HG02678 (cell line): ENCODE measurements around the gene PODXL.

Experiments
- ATAC-seq: cut with Tn5 transposase; IDR thresholded peaks from one replicate; pipeline ENCODE4 v1.9.1; 2021; ENCODE audit warnings: mild to moderate bottlenecking, moderate library complexity; ENCODE audit not compliant: unreplicated experiment

The PODXL gene

DNA sequence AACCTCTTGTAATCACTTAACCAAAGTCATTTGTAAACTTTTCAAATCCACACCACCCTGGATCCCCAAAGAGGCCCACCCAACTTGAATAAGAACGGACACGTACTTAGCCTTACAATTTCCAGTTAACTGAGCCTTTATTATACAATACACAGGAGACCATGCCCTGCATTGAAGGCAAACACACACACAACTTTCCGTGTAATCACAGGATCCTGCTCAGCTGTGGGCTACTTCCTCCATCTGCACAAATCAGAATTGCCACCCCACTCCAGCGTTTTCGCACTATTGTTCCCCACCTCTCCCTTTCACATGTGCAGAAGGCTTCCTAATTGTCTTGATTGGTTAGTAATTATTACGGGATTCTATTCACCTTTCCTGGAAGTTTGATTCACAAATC is 12.1 kb upstream of the PODXL start:
- no peak for ATAC-seq

DNA sequence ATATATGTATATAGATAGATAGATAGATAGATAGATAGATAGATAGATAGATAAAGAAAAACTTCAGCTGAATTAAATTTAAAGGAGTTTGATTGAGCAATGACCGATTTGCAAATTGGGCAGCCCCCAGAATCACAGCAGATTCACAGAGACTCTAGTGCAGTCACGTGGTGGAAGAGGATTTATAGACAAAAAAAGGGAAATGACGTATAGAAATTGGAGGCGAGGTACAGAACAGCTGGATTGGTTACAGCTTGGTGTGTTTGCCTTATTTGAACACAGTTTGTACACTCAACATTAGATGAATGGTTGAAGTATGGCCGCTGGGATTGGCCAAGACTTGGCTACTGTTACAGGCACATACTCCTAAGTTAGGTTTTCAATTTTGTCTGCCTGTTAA is 8.2 kb upstream of the PODXL start:
- no peak for ATAC-seq

DNA sequence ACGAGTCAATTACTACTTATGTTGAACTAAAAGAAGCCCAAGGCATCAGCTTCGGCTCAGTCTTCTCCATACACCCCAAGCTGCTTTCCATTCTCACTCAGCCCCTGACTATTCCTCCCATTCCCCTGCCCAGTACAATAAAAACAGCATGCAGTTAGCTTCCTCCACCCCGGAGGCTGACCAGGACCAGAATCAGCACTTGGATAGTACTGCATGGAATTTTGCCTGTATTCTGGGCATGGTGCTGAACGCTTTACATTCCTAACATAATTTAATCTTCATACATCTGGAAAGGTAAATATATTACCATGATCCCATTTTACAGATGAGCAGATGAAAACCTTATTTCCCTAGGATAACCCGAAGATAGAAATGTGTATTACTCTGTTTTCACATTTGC is 7.5 kb upstream of the PODXL start:
- no peak for ATAC-seq

DNA sequence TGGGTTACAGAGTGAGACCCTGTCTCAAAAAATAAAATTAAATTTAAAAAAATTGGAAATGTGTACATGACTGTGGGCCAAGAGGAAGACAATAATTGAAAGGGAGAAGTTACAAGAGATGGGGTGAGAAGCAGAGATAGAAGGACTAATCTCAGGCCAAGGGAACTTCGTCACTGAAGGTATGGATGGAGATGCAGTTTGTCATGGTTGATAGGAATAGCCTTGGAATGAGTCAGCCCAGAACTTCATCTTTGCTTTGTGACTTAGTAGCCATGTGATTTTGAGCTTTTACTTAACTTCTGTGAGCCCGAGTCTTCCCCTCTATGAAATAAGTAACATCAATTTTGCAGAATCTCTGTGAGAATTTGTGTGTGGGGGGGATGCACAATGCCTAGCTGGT is 6.5 kb upstream of the PODXL start:
- no peak for ATAC-seq

DNA sequence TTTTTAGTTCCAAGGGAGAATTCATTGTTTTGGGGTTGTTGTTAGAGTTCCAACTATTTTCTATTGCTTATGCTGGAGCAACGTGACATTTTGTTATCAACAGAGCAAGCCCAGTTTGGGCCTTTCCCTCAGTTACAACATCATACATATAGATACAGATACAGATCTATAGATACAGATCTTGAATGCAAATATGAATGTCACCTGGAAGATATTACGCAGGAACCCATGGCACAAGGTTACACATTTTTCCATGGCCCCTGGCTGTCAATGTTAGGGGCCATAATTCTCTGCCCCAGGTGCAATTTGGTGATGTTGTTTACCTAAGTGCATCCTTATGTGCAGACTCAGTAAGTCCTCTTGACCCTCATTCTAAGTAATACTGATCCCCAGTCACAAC is 3.6 kb upstream of the PODXL start:
- ATAC-seq = no peak

DNA sequence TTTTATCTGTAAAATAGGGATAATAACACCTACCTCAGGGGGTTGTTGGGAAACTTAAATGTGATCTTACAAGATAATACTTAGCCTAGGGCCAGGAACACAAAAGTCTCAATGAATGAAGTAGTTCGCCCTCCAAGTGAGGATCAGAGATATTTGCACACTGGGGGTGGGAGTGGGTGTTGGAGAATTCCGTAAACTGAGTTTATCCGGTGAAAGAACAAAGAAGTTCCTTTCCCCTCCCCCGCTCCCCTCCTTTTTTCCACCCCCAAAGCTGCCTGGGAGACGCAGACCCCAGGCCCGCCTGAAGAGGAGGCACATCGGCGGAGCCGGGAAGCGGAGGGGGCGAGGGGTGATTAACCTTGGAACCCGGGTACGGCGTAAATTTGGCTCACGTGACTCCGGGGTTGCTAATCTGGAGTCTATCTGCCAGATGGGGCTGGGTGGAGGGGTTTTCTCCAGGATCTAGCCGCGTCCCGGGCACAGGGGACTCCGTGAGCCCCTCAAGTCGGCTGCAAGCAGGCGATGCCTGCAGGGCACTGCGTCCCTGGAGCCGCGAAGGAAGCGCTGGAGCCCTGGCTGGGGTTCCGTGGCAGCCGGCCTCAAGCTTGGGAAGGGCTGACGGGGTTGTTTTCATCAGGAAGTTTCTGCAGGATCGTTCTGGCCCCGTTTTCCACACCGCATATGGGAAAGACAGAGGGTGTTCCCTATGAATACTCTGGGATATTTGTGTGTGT is 1.4 kb upstream of the PODXL start:
- ATAC-seq = no peak

DNA sequence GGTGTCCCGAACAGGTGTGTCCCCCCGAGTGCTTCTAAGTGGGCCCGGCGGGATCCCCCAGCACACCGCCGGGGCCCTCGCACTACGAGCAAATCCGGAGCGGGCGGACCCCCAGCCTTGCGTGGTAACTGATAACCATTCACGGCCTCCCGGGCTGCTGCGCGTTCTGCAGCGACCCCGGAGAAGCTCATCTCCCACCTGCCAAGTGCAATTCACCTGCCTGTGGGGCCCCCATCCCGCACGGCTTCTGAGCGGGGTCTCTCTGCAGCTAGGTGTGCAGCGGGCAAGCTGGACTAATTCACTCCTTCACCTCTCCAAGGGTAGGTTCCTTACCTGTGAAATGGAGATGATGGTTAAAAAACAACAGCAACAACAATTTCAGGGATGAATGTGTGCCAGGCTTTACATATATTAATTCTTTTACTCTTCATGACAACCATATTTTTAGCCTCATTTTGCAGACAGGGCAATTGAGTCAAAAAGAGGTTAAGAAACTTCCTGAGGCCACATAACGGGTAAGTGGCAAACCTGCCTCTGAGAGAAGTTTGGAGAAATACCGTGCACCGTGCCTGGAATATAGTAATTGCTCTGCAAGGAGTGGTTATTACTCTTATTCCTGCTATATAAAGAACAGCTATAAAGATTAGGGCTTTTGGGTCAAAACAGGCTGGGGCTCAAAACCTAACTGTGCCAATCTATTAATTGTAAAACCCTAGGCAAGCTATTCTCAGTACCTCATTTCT is 652 bp upstream of the PODXL start:
- ATAC-seq = no peak

DNA sequence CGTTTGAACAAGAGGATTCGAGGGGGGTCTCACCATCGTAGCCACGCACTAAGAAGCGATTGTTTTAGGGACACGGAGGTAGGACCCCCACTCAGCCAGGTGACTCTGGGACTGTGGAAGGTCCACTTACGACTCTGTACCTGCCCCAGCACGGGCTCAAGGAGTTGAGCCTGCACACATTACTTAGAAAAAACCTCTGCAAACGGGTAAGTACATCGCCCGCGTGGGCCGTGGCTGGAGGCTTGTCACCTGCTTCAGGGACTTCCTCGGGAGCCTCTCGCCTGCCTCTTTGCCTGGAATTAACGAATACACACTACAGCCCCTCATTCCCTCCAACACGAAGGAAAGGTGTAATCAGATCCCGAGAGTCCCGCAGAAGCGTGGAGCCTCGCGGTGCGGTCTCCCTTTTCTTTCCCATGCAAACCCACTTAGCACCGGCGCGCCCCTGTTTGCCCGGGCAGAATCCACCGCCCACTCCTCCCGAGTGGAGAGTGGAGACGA is 826 bp downstream of the PODXL start:
- ATAC-seq = no peak

DNA sequence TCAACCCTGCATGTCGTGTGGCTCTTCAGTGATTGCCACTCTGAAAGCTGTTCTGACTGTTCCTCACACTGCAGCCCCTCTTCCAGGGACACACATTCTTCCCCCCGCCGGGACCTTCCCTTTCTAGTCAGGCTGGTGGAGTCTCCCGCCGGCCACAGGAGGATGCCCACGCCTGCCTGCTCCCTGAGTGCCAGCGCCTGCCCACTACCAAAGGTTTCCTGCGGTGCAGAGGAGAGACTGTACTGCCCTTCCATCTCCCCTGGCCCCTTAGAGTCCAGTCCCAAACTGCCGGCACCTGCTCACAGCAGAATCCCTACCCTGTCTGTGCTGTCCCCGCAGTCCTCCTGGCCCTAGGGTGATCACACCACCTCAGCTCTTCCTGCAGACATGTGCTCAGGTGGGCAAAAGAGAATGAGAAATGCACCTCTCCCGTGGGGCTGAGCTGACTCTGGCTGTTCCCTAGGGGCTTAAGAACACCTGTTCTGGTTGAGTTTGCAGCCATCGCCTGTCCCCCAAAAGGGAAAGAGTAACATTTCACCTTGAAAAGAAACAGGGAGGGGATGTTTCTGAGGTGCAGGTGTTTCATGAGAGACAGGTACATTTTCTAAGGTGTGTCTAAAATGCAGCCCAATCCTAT is 1.4 kb downstream of the PODXL start:
- ATAC-seq = no peak

DNA sequence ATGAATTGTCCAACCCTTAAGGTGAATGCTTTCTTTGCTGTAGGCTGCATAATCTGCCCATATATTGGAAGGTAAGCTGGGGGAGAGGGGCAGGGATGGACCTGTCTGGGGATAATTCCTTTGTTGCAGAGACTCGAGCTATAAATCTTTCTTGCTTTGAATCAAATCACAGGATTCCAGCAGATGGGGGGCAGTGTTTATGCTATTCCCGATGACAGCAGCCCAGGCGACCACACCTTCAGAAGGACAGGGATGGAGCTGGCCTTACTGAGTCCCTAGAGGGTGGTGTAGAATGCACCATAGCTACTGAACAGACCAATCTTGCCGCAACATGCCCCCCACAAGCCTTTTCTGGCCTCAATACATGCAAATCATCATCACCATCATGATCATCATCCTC is 2.5 kb downstream of the PODXL start:
- ATAC-seq = no peak

DNA sequence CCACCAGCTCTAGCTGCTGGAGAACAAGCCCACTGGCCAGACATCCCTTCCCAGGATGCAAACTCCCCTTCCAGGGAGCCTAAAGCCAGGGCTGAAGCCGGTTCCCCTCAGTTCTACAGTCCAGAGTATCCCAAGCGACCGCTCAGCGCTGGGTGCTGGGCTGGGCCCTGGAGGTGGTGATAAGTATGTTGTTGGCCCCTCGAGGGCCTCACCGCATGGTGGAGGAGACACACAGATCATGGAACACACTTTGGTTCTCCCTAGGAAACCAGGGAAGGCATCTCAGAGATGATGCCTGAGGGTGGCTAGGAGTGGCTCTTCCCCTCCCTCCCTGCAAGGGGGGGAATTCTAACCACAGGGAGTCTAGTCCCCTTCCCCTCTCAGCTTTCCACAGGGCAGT is 4.4 kb downstream of the PODXL start:
- ATAC-seq = no peak

DNA sequence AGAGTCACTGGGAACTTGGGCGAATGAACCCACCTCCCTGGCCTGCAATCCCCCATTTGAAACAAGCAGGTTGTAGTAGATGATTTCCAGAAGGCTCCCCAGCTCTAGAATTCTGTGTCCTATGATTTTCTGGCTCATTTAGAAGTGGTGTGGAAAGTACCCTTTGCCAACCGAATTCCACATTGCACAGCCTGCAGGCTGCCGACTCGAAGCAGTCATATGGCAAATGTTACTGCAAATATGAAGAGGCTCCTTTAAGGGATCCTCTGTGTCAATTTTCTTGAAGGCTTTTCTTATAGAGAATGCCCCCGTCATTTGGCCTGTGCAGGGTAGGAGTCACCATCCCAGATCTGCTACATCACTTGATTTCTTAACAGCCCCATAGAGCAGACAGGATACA is 5.6 kb downstream of the PODXL start:
- no peak for ATAC-seq

DNA sequence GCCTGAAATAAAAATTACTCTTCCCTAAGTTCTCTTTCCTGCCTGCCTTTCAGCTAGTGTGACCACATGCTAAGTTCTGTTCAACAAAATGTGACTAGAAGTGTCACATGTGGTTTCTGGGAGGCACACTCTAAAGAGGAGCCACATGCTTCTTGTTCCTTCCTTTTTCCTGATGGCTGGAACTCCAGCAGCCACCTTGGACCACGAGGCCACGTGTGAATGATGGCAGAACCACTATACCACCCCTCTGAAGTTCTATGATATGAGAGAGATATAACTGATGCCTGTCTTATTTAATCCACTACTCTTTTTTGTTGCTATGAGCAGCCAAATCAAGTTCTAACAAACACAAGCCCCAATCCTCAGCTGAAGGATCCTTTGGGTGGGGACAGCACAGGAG is 8.1 kb downstream of the PODXL start:
- no peak for ATAC-seq

DNA sequence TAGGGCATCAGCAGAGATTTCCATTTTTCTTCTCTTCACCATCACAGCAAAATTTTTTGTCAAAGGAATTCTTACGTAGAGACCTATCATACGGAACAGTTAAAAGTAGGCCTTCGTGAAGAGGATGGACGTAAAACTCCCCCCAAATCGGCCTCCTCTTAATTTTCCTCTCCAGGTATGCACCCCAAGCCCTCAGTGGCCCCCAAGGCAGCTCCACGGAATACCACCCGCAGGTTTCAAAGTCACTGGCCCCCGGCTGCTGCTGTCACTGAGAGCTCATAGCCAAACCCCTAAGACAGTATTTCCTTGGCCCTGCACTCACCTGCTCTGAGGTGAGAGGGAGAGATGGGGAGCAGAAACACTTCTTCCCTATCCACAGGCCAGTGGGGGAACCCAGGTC is 8.8 kb downstream of the PODXL start:
- ATAC-seq = no peak

DNA sequence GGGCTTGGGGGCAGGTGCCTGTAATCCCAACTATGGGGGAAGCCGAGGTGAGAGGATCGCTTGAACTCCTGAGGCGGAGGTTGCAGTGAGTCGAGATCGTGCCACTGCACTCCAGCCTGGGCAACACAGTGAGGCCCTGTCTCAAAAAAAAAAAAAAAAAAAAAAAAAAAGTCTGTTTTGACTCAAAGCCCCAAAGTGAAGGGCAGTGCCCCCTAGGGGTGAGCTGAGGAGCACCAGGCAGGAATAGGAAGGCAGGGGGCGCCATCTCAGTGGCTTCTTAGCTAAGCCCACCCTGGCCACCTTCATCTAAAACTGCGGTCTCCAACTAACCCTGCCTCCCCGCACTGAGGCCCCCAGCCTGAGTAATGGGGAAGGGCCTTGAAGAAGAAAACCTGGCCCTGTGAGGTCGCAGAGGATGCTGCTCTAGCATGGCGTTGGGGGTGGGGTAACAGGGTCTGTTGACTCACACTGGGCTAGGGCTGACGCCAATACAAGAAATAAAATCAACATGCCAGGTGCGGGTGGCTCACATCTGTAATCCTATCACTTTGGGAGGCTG is 9.8 kb downstream of the PODXL start:
- no peak for ATAC-seq

DNA sequence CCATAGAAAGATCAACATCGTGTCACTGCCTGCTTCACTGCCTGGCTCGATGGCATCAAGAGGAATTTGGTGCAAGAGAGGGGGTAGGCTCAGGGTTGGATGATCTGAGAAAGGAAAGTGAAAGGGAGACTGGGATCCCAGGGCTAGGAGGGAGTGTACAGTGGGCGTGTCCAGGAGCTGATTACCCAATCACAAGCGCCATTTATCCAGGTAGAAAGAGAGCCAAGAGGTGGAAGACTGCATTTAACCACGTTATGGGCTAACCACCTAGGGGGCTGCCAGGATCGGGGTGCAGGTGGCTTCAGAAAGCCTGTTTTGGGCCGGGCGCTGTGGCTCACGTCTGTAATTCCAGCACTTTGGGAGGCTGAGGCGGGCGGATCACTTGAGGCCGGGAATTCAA is 10.3 kb downstream of the PODXL start:
- ATAC-seq = no peak

DNA sequence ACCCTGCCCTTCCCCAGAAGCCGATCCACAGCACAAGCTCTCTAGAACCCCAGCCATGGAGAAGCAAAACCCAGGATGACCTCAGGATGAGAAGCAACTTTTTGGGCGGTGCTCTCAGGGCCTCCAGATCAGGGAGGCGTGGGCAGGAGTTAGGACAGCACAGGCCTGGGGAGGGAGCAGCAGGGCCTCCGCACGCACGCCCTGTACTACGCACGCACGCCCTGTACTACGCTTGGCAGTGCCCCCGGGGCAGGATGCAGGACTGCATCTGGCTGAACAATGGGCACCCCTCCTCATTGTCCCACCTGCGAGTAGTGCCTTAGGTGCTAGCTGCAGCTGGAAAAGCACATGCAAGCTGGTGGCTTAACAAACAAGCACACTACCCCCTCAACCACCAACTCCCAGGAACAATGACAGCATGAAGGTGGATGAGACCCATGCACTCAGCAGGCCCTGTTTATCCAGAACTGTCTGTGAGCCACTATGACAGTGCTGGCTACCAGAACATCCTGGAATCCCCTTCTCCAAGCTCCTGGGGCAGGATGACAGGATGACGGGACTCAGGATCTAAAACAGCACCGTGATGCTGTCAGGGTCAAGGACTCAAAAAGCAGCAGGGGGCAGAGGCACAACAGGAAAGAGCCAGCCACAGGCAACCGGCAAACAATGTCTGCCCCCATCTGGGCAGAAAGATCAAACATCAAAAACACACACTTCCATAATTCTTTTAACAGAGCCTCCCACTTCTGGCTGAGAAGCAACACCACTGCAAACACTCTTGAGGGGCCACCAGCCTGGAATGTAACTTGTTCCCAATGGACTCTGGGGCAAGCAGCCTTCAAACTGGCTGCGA is 11.8 kb downstream of the PODXL start:
- no peak for ATAC-seq

DNA sequence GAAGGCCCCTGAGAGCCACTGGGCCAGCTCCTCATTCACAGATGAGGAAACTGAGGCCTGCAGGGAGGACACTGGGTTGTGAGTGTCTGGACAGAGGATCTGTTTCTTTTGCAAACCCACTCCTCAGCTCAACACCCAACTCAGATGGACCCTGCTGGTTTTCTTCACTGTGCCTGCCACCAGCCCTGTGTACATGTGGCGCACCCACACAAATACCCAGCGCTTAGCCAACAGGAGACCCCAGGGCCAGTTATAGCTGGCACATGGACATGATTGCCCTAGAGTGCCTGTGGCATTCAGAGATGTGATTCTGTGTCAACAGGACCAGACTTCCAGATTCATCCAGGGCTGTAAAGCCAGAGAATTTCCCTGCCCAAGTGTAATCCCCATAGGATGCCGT is 12.4 kb downstream of the PODXL start:
- no peak for ATAC-seq

DNA sequence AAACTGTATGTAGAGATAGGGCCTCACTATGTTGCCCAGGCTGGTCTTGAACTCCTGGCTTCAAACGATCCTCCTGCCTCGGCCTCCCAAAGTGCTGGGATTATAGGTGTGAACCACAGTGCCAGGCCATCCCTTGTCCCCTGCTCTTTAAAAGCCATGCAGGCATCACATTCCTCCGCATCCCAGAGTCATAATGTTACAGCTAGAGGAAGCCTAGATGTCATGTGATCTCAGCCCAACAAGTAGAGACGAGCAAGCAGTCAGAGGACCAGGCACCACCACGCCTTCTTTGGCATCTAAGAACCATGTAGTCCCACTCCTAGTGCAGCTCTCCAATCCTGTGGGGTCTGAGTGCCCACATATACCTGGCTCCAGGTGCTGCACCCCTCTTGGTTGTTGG is 13.1 kb downstream of the PODXL start:
- ATAC-seq = no peak

DNA sequence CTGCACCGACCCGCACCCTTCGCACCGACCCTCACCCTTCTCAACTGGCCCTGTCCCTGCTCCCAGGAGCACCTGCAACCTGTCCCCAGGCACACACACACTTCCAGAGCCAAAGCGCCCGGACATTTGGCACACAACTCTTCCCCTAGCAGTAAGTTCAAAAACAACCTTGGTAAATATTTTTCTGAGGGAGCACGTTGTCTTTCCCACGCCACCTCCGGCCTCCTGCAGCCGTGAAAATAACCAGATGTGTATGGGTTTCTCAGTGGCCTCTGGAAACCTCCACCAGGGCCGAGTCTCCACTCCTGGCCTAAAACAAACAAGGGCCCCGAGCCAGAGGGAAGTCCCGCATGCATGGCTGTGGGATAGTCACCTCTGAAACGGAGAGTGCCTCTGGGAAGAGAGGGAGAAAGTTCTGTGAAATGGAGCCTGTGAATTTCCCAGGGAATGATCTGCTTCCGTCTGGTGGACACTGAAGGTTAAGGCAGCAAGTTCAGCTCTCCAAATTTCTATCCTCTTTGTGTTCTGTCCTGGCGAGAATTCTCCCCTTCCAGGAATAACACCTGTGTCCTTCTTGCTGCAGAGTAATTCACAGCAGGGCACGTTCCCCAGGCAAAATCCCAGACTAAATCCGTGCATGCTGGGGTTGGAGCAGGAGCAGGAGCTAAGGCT is 15.8 kb downstream of the PODXL start:
- ATAC-seq = no peak
